Right lobe of liver (tissue), 6 donors: ENCODE data around the gene CILP2. TPM values are rescaled to one million over a fixed set of nuclear protein-coding genes. Genes with fewer than 3 reads are reported as not detected.

Source experiments
- ATAC-seq, 4 donors: fragments of 200-7000 bp; cut with Tn5 transposase; one replicate each; pipeline ENCODE4 v1.9.1; 2020; ENCODE audit warnings: mild to moderate bottlenecking in 4 of 4, moderate library complexity in 4 of 4
- DNase-seq, 3 donors: peaks; one replicate each; pipeline ENCODE4 v3.0.0-alpha.2; 2020
- H3K27ac ChIP-seq, 3 donors: fragments of 200-600 bp; one replicate each; pipeline ENCODE4 v1.8.0; 2022
- H3K27me3 ChIP-seq, 2 donors: fragments of 200-600 bp; one replicate each; pipeline ENCODE4 v1.8.0; 2022
- H3K36me3 ChIP-seq, 4 donors: fragments of 200-600 bp; sonication (generic) in 1 of 4; one replicate each; pipeline versions ENCODE4 v1.5.1 to v1.8.0; 2017 to 2022; ENCODE audit warnings: control low read depth in 1 of 4
- H3K4me1 ChIP-seq, 4 donors: fragments of 200-600 bp; sonication (generic) in 1 of 4; one replicate each; pipeline versions ENCODE4 v1.5.1 to v1.8.0; 2017 to 2022; ENCODE audit warnings: control low read depth in 1 of 4
- H3K4me3 ChIP-seq, 3 donors: fragments of 200-600 bp; one replicate each; pipeline ENCODE4 v1.8.0; 2022
- H3K9me3 ChIP-seq, 4 donors: fragments of 200-600 bp; sonication (generic) in 1 of 4; one replicate each; pipeline versions ENCODE4 v1.5.1 to v1.8.0; 2017 to 2022; ENCODE audit warnings: control low read depth in 1 of 4
- CTCF ChIP-seq, 4 donors: fragments of 200-600 bp in 3 of 4; fragments of 450-650 bp in 1 of 4; IDR thresholded peaks; one replicate each; pipeline versions ENCODE4 v1.5.1 to v1.8.0; 2016 to 2022; ENCODE audit warnings: antibody characterized with exemption in 4 of 4, mild to moderate bottlenecking in 2 of 4
- POLR2A ChIP-seq: fragments of 450-650 bp; IDR thresholded peaks from one replicate; pipeline ENCODE4 v1.6.1; 2017; ENCODE audit warnings: antibody characterized with exemption, mild to moderate bottlenecking
- WGBS: methylation state at CpG from one replicate; pipeline ENCODE4 v1.1.6; 2018; ENCODE audit warnings: low coverage, low lambda C conversion rate; ENCODE audit not compliant: insufficient coverage; ENCODE audit errors: missing lambda C conversion rate; 5-methylcytosine and 5-hydroxymethylcytosine counted together
- intact Hi-C, 2 donors: fragments of 100-400 bp; cut with DNase I; formaldehyde crosslinking; loops; one replicate each; pipeline versions ENCODE4 v1.11.2 to v1.14.1; 2022
- total RNA-seq, 6 experiments: library from RNA; depleted of rRNA in 2 of 6; stranded (reverse); fragments of >200 nt in 2 of 6; fragmentation: NEBNext Ultra II Directional in 3 of 6; extraction: Animal tissue kit (Norgen Biotek cat#: 25700) in 3 of 6; gene quantifications; one replicate each; pipeline versions ENCODE4 v1.1.0 to v1.2.4, GENCODE V29; 2016 to 2023
- donor health status: DM: no; HTN: yes; CAD: no.
- donor health status: DM: no; HTN: no; CAD: no.
- donor health status: DM: no; HTN: no; CAD: no.
- donor health status: DM: no; HTN: yes; CAD: no.
- donor health status: DM: no; HTN: yes; CAD: no.

CILP2 gene
- total RNA-seq, 6 experiments from 2014 or later: 0.05 to 0.33 (median 0.19) TPM; not detected in 2

- intact Hi-C loops: no loop called here
- H3K9me3 ChIP-seq: no peaks in the 10 kb centered on the region
- 77% methylated on average over 3 of the region's 6 CpGs for WGBS
- H3K4me3 ChIP-seq: no peak overlapping the region
- no peaks in the 10 kb centered on the region for H3K27me3 ChIP-seq
- no peaks in the 10 kb centered on the region for H3K4me1 ChIP-seq
- H3K27ac ChIP-seq: no peak overlapping the region
- TF ChIP-seq CTCF (IDR thresholded peaks at IDR 0.05): no peak
- TF ChIP-seq POLR2A: no peak
- no peak for DNase-seq
- H3K36me3 ChIP-seq: no peaks in the 10 kb centered on the region
- ATAC-seq: no peak
Measured at GRCh38 chr19:19582471-19582870, 44.4 kb downstream of the CILP2 start.

DNA sequence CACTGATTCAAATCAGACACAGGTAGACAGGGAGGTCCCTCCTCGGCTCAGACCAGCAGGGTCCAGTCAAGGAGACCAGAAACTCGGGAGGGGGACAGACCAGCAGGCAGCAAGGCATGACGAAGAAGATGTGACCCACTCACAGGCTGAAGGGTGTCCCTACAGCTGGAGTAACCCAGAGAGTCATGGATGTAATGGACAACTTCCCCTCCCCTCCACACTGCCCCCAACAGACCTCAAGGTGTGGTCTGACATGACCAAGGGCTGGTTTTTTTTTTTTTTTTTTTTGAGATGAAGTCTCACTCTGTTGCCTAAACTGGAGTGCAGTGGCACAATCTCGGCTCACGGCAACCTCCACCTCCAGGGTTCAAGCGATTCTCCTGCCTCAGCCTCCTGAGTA is 46.3 kb downstream of the CILP2 start:
- DNase-seq (no peak), ATAC-seq (no peak)
- intact Hi-C loops: no loop called here
- no peaks in the 10 kb centered on the region for H3K36me3 ChIP-seq
- no peak overlapping the region for H3K27ac ChIP-seq
- H3K27me3 ChIP-seq: no peaks in the 10 kb centered on the region
- no peaks in the 10 kb centered on the region for H3K9me3 ChIP-seq
- TF ChIP-seq POLR2A (no peak), CTCF (IDR thresholded peaks at IDR 0.05) (no peak)
- no peak overlapping the region for H3K4me3 ChIP-seq
- no peaks in the 10 kb centered on the region for H3K4me1 ChIP-seq
- WGBS: 49% methylated on average over 5 of the region's 6 CpGs

GRCh38 chr19:19587771-19588170 is 49.7 kb downstream of the CILP2 start:
- DNase-seq: no peak
- TF ChIP-seq CTCF (IDR thresholded peaks at IDR 0.05) (no peak), POLR2A (no peak)
- Histone ChIP-seq H3K4me3 (no peak overlapping the region), H3K27me3 (no peaks in the 10 kb centered on the region), H3K36me3 (no peaks in the 10 kb centered on the region), H3K27ac (no peak overlapping the region), H3K4me1 (no peaks in the 10 kb centered on the region), H3K9me3 (no peaks in the 10 kb centered on the region)
- intact Hi-C loops: no loop called here
- 62% methylated on average over 2 of the region's 5 CpGs for WGBS
- ATAC-seq: no peak

- Histone ChIP-seq H3K4me1 (no peaks in the 10 kb centered on the region), H3K27me3 (no peaks in the 10 kb centered on the region), H3K27ac (no peak overlapping the region), H3K4me3 (no peak overlapping the region), H3K9me3 (no peaks in the 10 kb centered on the region), H3K36me3 (no peaks in the 10 kb centered on the region)
- intact Hi-C loops: no loop called here
- TF ChIP-seq CTCF (IDR thresholded peaks at IDR 0.05) (no peak), POLR2A (no peak)
- ATAC-seq (no peak), DNase-seq (no peak)
- WGBS: 71% methylated on average over 2 of the region's 2 CpGs
Measured at GRCh38 chr19:19588546-19588945, 50.5 kb downstream of the CILP2 start.
